Activated gamma-delta T cell treated with anti-CD3 and anti-CD28 coated beads, Interleukin-2, amount 50 U/mL, for 16 hours (primary cell): ENCODE results near the gene SLAMF9.

Source experiments
- DNase-seq: peaks from one replicate; pipeline ENCODE4 v3.0.0-alpha.2; 2020; ENCODE audit warnings: low read depth

The SLAMF9 gene

GRCh38 chr1:159974350-159974965, 20.4 kb upstream of the SLAMF9 start:
- no peak for DNase-seq

- no peak for DNase-seq
Measured at GRCh38 chr1:159973350-159973940, 19.4 kb upstream of the SLAMF9 start.

DNA sequence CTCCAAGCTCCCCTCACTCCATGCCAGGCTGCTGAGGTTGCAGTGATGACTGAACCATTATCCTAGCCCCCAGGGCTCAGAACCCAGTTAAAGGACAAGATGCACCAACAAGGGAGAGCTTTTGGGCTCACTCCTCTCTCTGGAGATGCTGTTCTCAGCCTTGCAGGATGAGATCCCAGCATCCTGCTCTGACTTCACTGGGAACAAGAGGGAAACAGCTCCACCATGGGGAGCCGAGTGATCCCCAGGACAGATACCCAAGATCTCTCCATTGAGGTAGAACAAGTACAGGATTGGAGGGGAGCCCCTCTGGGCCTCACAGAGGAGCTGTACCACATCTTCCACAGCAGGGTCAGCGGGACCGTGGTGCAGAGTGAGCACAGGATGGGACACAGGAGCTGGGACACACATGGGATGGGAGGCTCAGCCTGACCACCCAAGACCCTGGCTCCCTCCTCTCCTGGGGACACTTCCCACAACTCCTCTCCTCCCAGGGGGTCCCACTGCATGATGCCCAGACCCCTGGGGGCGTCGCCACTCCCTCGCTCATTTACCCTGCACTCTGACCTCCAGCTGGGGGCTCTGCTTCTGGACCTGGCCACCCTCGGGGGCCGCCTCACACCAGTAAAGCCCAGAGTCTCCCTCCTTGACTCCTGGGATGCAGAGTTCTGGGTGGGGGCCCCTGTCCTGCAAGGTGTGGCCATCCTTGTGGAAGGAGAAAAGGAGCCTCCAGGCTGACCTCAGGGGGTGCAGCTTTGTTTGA, 18.6 kb upstream of the SLAMF9 start:
- no peak for DNase-seq

GRCh38 chr1:159970932-159971342, 16.9 kb upstream of the SLAMF9 start:
- DNase-seq = no peak

- no peak for DNase-seq
Measured at GRCh38 chr1:159968901-159969300, 14.9 kb upstream of the SLAMF9 start.

DNA sequence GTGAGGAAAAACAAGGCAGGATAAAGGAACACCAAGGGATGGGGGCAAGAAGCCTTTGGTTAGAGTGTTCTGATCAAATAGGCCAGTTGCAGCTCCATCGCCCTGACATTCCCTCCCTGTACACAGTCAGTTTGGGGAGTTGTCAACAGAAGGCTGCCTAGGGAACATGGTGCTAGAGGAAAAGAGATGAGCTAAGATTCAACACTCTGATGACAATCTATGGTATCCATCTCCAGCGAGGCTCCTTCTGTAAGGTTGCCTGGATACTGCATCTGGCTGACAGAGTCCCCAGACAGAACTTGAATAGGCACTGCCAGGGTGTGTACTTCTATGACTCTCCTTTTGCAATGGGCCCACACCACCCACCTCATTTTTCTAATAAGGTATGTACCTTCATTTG, 11.2 kb upstream of the SLAMF9 start:
- DNase-seq = no peak

DNA sequence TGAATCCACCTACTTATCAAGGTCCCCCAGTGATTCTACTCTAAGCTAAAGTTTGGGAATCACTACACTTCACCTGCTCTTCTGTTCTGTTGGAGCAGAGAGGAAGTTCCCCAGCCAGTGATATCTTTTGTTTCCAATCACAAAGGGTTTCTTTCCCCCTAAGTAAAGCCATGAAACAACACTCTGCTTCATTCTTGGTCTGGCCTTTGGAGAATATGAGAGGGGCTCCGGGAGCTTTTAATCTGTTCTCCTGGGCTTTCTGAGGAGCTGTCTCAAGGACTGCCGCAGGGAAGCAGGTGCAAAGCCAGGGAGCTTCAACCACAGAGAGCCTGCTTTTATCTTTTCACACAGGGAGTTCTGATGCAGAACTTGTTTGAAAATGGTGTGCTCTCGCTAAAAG, 10.1 kb upstream of the SLAMF9 start:
- no peak for DNase-seq

DNA sequence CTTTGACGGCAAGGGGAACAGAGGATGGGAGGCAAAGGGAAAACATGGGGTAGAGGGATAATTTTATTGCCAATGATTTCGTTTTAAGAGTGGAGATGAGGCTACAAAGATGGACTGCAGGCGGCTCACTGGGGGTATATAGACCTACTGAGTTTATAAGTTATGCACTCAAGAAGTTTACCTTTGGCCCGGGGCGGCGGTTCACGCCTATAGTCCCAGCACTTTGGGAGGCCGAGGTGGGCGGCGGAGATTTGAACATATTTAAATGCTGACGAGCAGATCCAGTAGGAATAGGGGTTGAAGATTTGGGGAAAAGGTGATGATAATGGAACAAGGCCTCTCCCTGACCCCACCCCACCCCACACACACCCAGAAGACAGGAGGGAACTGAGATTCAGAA, 8.1 kb upstream of the SLAMF9 start:
- no peak for DNase-seq

GRCh38 chr1:159961636-159962035, 7.6 kb upstream of the SLAMF9 start:
- DNase-seq = no peak

GRCh38 chr1:159960721-159961381, 6.8 kb upstream of the SLAMF9 start:
- no peak for DNase-seq

- no peak for DNase-seq
Measured at GRCh38 chr1:159959451-159959850, 5.4 kb upstream of the SLAMF9 start.

GRCh38 chr1:159958719-159959380, 4.8 kb upstream of the SLAMF9 start:
- no peak for DNase-seq

GRCh38 chr1:159957824-159958268, 3.8 kb upstream of the SLAMF9 start:
- no peak for DNase-seq

DNA sequence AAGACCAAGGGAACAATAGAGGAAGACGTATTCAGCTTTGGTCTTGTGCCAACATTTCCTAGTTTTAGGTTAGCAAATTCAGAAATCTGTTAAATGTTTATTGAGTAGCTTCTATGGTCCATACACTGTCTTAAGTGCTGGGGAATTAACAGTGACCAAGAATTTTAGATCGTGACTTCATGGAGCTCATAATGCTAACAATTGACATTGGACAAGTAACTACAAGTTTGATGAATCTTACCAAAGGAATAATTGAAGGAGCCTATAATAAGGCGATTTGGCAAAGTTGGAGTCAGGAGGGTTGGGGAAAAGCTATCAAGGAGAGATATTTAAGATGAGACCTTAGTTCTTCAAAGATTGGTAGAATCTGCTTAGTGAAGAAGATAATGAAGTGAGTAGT, 1.4 kb upstream of the SLAMF9 start:
- DNase-seq = no peak

DNA sequence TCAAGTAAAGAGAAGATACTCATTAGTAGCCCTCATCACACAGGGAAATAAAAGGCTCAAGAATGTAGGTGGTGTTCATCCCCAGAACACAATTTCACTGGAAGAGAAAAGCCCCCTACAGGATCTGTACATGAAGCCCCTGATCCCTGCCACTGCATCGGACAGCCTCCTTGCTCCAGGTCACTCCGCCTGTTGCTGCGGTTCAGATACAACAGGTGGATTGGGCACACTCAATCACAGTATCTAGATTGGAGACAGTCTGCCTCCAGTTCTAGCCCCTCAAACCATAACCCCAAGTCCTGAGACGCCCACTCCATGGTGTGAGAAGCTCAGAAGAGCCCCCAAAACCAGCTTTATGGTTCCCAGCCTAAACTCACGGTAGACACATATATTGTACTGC, 1.1 kb downstream of the SLAMF9 start:
- DNase-seq = no peak

DNA sequence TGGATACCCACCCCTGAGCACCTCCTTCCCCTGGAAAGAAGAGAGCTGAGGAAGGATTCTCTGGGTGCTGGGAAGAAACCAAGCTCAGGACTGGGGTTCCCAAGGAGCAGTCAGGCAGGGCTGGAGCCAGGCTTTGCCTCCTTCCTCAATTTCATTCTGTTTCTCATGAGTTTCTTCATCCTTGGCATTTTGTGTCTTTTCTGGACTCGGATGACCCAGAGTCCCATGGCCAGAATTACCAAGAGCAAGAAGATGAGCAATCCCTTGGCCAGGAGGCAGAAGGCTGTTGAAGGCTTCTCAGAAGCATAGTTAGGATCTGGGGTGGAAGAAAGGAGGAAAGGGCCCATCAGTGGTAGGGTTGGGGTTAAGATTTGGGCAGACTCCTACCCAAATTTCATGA, 2.5 kb downstream of the SLAMF9 start:
- no peak for DNase-seq

DNA sequence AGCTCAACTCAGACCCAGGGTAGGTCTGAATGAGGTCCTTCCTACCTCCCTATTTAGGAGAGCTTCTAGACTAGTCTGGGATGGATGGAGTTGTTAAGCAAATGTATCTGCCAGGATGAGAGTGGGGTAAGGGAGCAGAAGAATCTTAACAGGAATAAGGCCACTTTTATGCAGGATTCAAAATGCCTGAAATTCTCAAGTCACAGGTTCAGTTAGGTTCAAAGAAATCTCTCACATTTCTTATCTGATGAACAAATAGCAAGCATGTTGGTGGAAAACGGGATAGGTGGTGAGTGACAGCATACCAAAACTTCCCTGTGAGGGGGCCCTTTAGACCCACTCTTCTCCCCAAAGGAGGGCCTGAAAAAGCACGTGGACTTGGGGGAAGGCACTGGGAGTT, 3.0 kb downstream of the SLAMF9 start:
- DNase-seq = no peak

DNA sequence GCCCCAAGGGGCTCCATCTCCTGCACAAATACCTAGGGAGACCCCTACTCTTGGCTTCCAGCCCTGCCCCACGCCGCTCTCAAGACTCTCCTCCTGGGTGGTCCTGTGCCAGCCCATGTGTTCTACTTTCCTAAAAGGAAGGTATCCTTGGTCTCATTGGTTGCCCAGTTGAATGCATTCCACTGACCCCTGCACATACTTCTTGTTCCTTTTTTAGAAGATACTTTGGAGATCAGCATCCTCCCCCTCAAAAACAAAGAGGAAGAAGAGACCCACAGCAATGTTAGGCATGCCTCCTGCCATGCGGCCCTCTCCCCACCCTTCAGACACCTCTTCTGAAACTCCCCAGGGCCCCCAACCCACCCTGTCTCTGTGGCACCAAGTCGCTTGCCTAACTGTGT, 4.1 kb downstream of the SLAMF9 start:
- DNase-seq = no peak

DNA sequence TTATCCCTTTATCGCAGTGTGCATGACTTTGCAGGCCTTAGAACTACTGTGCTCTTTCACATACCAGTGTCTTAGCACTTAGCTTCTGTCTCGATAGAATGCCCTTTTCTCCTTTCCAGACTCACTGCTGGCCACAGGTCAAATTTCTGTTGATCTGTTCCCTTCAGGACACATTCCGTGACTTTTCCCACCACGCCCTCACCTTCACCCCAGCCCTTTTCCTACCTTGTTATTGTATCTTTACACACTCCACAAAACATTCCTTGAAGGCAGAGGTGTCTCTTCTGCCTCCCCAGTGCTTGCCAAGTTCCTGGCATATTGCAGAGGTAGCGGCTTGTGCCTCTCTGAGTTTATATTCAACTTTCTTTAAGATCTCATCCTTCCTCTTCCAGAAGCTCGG, 4.9 kb downstream of the SLAMF9 start:
- no peak for DNase-seq

GRCh38 chr1:159947942-159948341, 6.1 kb downstream of the SLAMF9 start:
- no peak for DNase-seq

DNA sequence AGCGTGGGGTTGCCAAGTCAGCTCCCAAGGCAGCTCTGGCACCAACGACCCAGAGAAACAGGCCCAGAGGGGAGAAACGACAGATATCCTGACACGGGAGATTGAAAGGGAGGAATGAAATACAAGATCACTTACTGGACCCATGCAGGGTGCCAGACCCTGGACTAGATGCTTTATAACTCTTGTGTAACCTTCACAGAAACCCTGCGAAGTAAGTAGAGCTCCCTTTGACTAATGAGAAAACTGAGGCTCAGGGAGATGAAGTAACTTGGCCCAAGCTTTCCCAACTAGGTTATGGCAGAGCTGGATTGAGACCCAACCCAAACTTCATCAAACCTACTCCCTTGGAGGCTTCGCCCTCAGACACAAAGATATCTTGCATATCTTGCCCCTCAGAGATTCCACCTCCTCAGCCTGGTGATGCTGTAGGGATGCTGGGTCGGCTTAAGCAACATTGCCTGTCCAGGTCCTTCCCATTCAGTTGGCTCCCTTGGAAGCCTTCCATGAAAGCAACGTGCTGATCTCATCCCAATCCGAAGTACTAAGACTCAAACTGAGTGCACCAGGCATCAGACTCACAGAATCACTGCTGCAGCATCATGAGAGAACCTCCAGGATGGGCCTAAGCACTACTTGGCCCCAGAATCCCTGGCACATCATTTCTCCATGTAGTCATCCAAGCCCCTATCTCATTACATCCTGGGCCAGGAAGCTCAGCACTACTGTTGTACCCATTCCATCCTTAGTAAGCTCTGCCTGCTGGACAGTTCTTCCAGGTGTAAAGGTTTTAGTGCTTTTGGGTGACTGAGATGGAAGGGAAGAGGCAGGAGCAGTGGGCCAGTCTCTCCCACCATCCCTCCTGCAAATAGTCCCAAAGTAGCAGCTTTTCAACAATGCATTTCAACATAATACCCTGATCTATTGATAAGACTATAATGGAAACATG, 7.5 kb downstream of the SLAMF9 start:
- no peak for DNase-seq
